A549 (cell line): ENCODE measurements around the gene CCSER1. TPM values are rescaled to one million over a fixed set of nuclear protein-coding genes. Genes with fewer than 3 reads are reported as not detected.

Experiments
- ATAC-seq, 2 experiments: fragments of 200-7000 bp in 1 of 2; fragments of >200 bp in 1 of 2; cut with Nextera tagmentation in 1 of 2; cut with Tn5 transposase in 1 of 2; 3 replicates each; pipeline versions ENCODE4 v1.8.0 to v1.9.1; 2018 to 2020; ENCODE audit warnings: mild to moderate bottlenecking in 1 of 2, moderate library complexity in 1 of 2
- CTCF ChIA-PET: fragments of 300-600 bp; sonication (Branson Sonifier 250); formaldehyde crosslinking; extraction: SDS; loops from one replicate; lab custom pipeline; 2021; ENCODE audit warnings: antibody characterized with exemption, inconsistent platforms; lab: Yijun Ruan, JAX
- POLR2A ChIA-PET: fragments of 350-600 bp; formaldehyde crosslinking; extraction: SDS; loops from one replicate; lab custom pipeline; 2021; ENCODE audit warnings: antibody characterized with exemption, inconsistent platforms; lab: Yijun Ruan, JAX
- DNase-seq, 2 experiments: peaks; one replicate each; pipeline versions ENCODE4 v3.0.0 to v3.0.0-alpha.2; 2011 to 2016; ENCODE audit warnings: low read depth in 1 of 2, low spot score in 1 of 2
- FAIRE-seq: peaks from 2 replicates; lab custom pipeline; 2011; peaks lifted over from hg19 to GRCh38; lab: Jason Lieb, UNC
- H3K27ac ChIP-seq, 2 experiments: fragments of >200 bp; sonication (Bioruptor Twin); formaldehyde crosslinking; 3 replicates each; pipeline ENCODE4 v1.5.1; 2016 to 2017
- H3K4me1 ChIP-seq: fragments of >200 bp; sonication (Bioruptor Twin); formaldehyde crosslinking; 3 replicates; pipeline ENCODE4 v1.6.1; 2016
- H3K4me2 ChIP-seq: fragments of >200 bp; sonication (Bioruptor Twin); formaldehyde crosslinking; 3 replicates; pipeline ENCODE4 v1.6.1; 2016
- H3K4me3 ChIP-seq: fragments of >200 bp; sonication (Bioruptor Twin); formaldehyde crosslinking; 3 replicates; pipeline ENCODE4 v1.5.1; 2016
- H3K9me3 ChIP-seq: fragments of >200 bp; sonication (Bioruptor Twin); formaldehyde crosslinking; 3 replicates; pipeline ENCODE4 v1.6.1; 2016
- BHLHE40 ChIP-seq: IDR thresholded peaks from 2 replicates; pipeline ENCODE4 v1.6.1; 2012; ENCODE audit warnings: low read depth, low read length, inconsistent platforms
- CBX2 ChIP-seq: fragments of 200-600 bp; sonication (generic); IDR thresholded peaks from 2 replicates; pipeline ENCODE4 v1.6.1; 2016; ENCODE audit warnings: low read depth, mild to moderate bottlenecking, borderline replicate concordance
- CEBPB ChIP-seq, 2 experiments: fragments of >200 bp in 1 of 2; sonication (Bioruptor Twin) in 1 of 2; formaldehyde crosslinking in 1 of 2; IDR thresholded peaks; 2 replicates each; pipeline ENCODE4 v1.6.1; 2012 to 2016
- CHD2 ChIP-seq: fragments of 150-350 bp; IDR thresholded peaks from 2 replicates; pipeline ENCODE4 v1.6.1; 2014; ENCODE audit warnings: low read length; ENCODE audit not compliant: partially characterized antibody
- ESRRA ChIP-seq: fragments of 150-350 bp; IDR thresholded peaks from 2 replicates; pipeline ENCODE4 v1.6.1; 2014; ENCODE audit warnings: mild to moderate bottlenecking, low read length, borderline replicate concordance
- FOSB ChIP-seq: fragments of 250-450 bp; sonication (Bioruptor Pico); IDR thresholded peaks from 2 replicates; pipeline ENCODE4 v1.5.0; 2020; ENCODE audit warnings: mild to moderate bottlenecking, moderate library complexity
- FOSL2 ChIP-seq, 2 experiments: fragments of 450-650 bp in 1 of 2; fragments of >200 bp in 1 of 2; sonication (Bioruptor Twin) in 1 of 2; formaldehyde crosslinking; IDR thresholded peaks; 2 replicates each; pipeline versions ENCODE4 v1.5.0 to v1.6.1; 2016 to 2020; ENCODE audit warnings: mild to moderate bottlenecking in 1 of 2, moderate library complexity in 1 of 2
- FOXS1 ChIP-seq: fragments of 250-450 bp; sonication (Bioruptor Pico); IDR thresholded peaks from 2 replicates; pipeline ENCODE4 v1.5.0; 2020; ENCODE audit warnings: mild to moderate bottlenecking, moderate library complexity
- GATA3 ChIP-seq: IDR thresholded peaks from 2 replicates; pipeline ENCODE4 v1.6.1; 2012; ENCODE audit warnings: borderline replicate concordance
- JUN ChIP-seq, 2 experiments: fragments of >200 bp; sonication (Bioruptor Twin); formaldehyde crosslinking; IDR thresholded peaks; 2 replicates in 1 of 2; 3 replicates in 1 of 2; pipeline ENCODE4 v1.6.1; 2016 to 2017
- KDM5A ChIP-seq: fragments of 200-600 bp; sonication (generic); IDR thresholded peaks from 2 replicates; pipeline ENCODE4 v1.6.1; 2016; ENCODE audit warnings: antibody characterized with exemption, mild to moderate bottlenecking
- MAFK ChIP-seq: fragments of 450-650 bp; IDR thresholded peaks from 2 replicates; pipeline ENCODE4 v1.6.1; 2014; ENCODE audit not compliant: partially characterized antibody
- MAX ChIP-seq: IDR thresholded peaks from 2 replicates; pipeline ENCODE4 v1.6.1; 2012
- MAZ ChIP-seq: fragments of 150-350 bp; IDR thresholded peaks from 2 replicates; pipeline ENCODE4 v1.6.1; 2014; ENCODE audit warnings: antibody characterized with exemption, low read depth, low read length, borderline replicate concordance
- NPAS2 ChIP-seq: fragments of 250-450 bp; sonication (Bioruptor Pico); IDR thresholded peaks from 2 replicates; pipeline ENCODE4 v1.8.0; 2022; ENCODE audit warnings: mild to moderate bottlenecking, moderate library complexity, borderline replicate concordance
- RARB ChIP-seq: fragments of 250-450 bp; sonication (Bioruptor Pico); IDR thresholded peaks from 2 replicates; pipeline ENCODE4 v1.8.0; 2021; ENCODE audit warnings: mild to moderate bottlenecking, moderate library complexity
- RCOR1 ChIP-seq: fragments of 150-350 bp; IDR thresholded peaks from 2 replicates; pipeline ENCODE4 v1.6.1; 2014; ENCODE audit warnings: antibody characterized with exemption, low read length, low read depth
- RFX5 ChIP-seq: fragments of 450-650 bp; IDR thresholded peaks from 2 replicates; pipeline ENCODE4 v1.7.1; 2014; ENCODE audit warnings: antibody characterized with exemption, mild to moderate bottlenecking, moderate library complexity
- SREBF2 ChIP-seq: fragments of 450-650 bp; IDR thresholded peaks from 2 replicates; pipeline ENCODE4 v1.6.1; 2014; ENCODE audit warnings: mild to moderate bottlenecking, moderate library complexity
- USF2 ChIP-seq: fragments of 450-650 bp; IDR thresholded peaks from 2 replicates; pipeline ENCODE4 v1.6.1; 2014; ENCODE audit warnings: antibody characterized with exemption
- ZFP36 ChIP-seq: fragments of 450-650 bp; IDR thresholded peaks from 2 replicates; pipeline ENCODE4 v1.6.1; 2014; ENCODE audit warnings: borderline replicate concordance; ENCODE audit not compliant: partially characterized antibody
- WGBS: methylation state at CpG from one replicate; pipeline ENCODE4 v1.1.6; 2017; ENCODE audit errors: missing lambda C conversion rate; 5-methylcytosine and 5-hydroxymethylcytosine counted together
- polyA plus RNA-seq, 4 experiments: library from polyadenylated mRNA; depleted of rRNA in 3 of 4; stranded (reverse); fragments of >200 nt; fragmentation: RNase III in 1 of 4; extraction: RNeasy Plus Mini Kit Qiagen cat#74134 plus additional on column Dnase treatment in 1 of 4; gene quantifications; 2 replicates in 3 of 4; 3 replicates in 1 of 4; pipeline ENCODE4 v1.2.3, GENCODE V29; 2011 to 2017
- TF ChIP-seq, protein P1 (sequence below): fragments of 200-600 bp; sonication (generic); IDR thresholded peaks from 2 replicates; pipeline ENCODE4 v1.6.1; 2016; ENCODE audit warnings: antibody characterized with exemption, mild to moderate bottlenecking, moderate library complexity
- TF ChIP-seq, protein P2 (sequence below): fragments of >200 bp; sonication (Bioruptor Twin); formaldehyde crosslinking; IDR thresholded peaks from 3 replicates; pipeline ENCODE4 v1.6.1; 2016

The CCSER1 gene
- polyA plus RNA-seq, 2 of the 4 experiments (the other 2 are of a cell fraction) = 0.06 TPM; not detected in 1

DNA sequence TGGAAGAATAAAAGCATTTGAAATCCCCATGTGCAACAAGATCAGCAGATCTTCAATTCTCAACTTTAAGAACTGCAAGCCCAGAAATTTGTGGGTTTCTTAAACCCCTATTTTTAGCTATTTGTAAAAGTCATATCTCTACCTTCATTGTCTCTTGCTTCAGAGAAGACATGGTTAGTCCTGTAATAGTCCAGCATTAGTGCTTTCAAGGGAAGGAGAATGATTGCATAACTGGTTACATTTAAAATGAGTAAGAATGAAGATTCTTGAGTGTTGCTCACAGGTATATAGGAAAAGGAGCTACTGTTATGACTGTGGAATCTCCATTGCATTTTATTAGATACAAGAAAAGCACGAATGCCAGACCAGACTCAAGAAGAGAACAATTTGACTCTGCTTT lies 84.0 kb downstream of the CCSER1 start:
- DNase-seq = no peak
- Histone ChIP-seq H3K4me1 (no peaks in the 10 kb centered on the region), H3K9me3 (no peaks in the 10 kb centered on the region), H3K4me2 (no peak overlapping the region), H3K27ac (no peak overlapping the region), H3K4me3 (no peak overlapping the region)
- WGBS = 5% methylated on average over 1 of the region's 1 CpG
- no peak for FAIRE-seq
- CTCF ChIA-PET = no interaction called here
- ATAC-seq = no peak
- POLR2A ChIA-PET = no interaction called here
- no peak for TF ChIP-seq SREBF2

GRCh38 chr4:90215286-90215685 lies 88.1 kb downstream of the CCSER1 start:
- ChIA-PET POLR2A (no interaction called here), CTCF (no interaction called here)
- FAIRE-seq = no peak
- Histone ChIP-seq H3K9me3 (no peaks in the 10 kb centered on the region), H3K4me1 (no peaks in the 10 kb centered on the region), H3K27ac (no peak overlapping the region), H3K4me3 (no peak overlapping the region), H3K4me2 (no peak overlapping the region)
- TF ChIP-seq GATA3 (no peak), FOSL2 (IDR thresholded peaks at IDR 0.05) (no peak), FOSL2 (CRISPR knock-in tag; IDR thresholded peaks at IDR 0.05) (no peak), CBX2 (no peak), RCOR1 (no peak), MAFK (no peak), NPAS2 (no peak)
- no peak for ATAC-seq
- no peak for DNase-seq
- WGBS = 0% methylated on average over 1 of the region's 1 CpG

- no peak for TF ChIP-seq BHLHE40
- TF ChIP-seq MAX = no peak
- TF ChIP-seq FOXS1 (CRISPR knock-in tag) = no peak
- no peak for TF ChIP-seq RFX5
- no peak for TF ChIP-seq KDM5A
- no peak for TF ChIP-seq FOSL2 (IDR thresholded peaks at IDR 0.05)
- no peak for TF ChIP-seq FOSL2 (CRISPR knock-in tag; IDR thresholded peaks at IDR 0.05)
- TF ChIP-seq, protein P1, sequence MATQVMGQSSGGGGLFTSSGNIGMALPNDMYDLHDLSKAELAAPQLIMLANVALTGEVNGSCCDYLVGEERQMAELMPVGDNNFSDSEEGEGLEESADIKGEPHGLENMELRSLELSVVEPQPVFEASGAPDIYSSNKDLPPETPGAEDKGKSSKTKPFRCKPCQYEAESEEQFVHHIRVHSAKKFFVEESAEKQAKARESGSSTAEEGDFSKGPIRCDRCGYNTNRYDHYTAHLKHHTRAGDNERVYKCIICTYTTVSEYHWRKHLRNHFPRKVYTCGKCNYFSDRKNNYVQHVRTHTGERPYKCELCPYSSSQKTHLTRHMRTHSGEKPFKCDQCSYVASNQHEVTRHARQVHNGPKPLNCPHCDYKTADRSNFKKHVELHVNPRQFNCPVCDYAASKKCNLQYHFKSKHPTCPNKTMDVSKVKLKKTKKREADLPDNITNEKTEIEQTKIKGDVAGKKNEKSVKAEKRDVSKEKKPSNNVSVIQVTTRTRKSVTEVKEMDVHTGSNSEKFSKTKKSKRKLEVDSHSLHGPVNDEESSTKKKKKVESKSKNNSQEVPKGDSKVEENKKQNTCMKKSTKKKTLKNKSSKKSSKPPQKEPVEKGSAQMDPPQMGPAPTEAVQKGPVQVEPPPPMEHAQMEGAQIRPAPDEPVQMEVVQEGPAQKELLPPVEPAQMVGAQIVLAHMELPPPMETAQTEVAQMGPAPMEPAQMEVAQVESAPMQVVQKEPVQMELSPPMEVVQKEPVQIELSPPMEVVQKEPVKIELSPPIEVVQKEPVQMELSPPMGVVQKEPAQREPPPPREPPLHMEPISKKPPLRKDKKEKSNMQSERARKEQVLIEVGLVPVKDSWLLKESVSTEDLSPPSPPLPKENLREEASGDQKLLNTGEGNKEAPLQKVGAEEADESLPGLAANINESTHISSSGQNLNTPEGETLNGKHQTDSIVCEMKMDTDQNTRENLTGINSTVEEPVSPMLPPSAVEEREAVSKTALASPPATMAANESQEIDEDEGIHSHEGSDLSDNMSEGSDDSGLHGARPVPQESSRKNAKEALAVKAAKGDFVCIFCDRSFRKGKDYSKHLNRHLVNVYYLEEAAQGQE = no peak
- no peak for TF ChIP-seq ESRRA
- no peak for TF ChIP-seq JUN (IDR thresholded peaks at IDR 0.05)
- TF ChIP-seq RARB = no peak
- no peak for TF ChIP-seq NPAS2
- no peak for TF ChIP-seq ZFP36
- TF ChIP-seq MAZ = no peak
- no peak for ATAC-seq
- CTCF ChIA-PET = no interaction called here
- no peak for DNase-seq
- FAIRE-seq = no peak
- Histone ChIP-seq H3K27ac (no peak overlapping the region), H3K4me3 (no peak overlapping the region), H3K4me2 (no peak overlapping the region), H3K9me3 (no peaks in the 10 kb centered on the region), H3K4me1 (no peaks in the 10 kb centered on the region)
- POLR2A ChIA-PET = no interaction called here
- 2% methylated on average over 3 of the region's 3 CpGs for WGBS
These were observed 92.6 kb downstream of the CCSER1 start for GRCh38 chr4:90219822-90220221.

DNA sequence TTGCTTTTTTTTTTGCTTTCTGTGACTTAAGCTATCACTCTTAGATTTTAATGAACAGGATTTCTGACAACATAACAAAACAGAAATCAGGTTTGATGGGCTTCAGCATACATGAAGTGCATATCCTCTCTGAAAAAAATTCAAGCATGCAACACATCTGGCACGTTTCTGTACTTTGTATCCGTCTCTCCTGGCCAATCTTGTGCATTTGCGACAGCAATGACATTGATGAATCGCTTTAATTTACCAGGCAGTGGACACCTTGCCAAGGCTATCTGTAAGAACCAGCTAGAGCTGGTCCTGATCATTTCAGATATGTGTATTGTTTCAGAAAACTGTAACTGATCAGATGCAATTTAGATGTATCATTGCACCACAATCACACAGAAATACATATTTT lies 93.3 kb downstream of the CCSER1 start:
- Histone ChIP-seq H3K4me1 (no peaks in the 10 kb centered on the region), H3K4me3 (no peak overlapping the region), H3K4me2 (no peak overlapping the region), H3K27ac (no peak overlapping the region), H3K9me3 (no peaks in the 10 kb centered on the region)
- TF ChIP-seq FOSB (no peak), USF2 (no peak), CEBPB (IDR thresholded peaks at IDR 0.05) (no peak), CHD2 (no peak), RFX5 (no peak)
- TF ChIP-seq, protein P2, sequence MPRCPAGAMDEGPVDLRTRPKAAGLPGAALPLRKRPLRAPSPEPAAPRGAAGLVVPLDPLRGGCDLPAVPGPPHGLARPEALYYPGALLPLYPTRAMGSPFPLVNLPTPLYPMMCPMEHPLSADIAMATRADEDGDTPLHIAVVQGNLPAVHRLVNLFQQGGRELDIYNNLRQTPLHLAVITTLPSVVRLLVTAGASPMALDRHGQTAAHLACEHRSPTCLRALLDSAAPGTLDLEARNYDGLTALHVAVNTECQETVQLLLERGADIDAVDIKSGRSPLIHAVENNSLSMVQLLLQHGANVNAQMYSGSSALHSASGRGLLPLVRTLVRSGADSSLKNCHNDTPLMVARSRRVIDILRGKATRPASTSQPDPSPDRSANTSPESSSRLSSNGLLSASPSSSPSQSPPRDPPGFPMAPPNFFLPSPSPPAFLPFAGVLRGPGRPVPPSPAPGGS = no peak
- no peak for FAIRE-seq
- ATAC-seq = no peak
- WGBS = 0% methylated on average over 4 of the region's 4 CpGs
- DNase-seq = no peak
- CTCF ChIA-PET = no interaction called here
- POLR2A ChIA-PET = no interaction called here
